Calu3 (cell line): ENCODE results near the gene OLFM2. TPM values are rescaled to one million over a fixed set of nuclear protein-coding genes. Genes with fewer than 3 reads are reported as not detected.
A peak's percentile ranks its signal among the peaks of the same experiment; 100 is the strongest.

Experiments used
- Bru-seq: library from RNA; stranded (reverse); fragments of 400-500 nt; gene quantifications from one replicate; lab custom pipeline; 2021; lab: Mats Ljungman, UMichigan
- BruChase-seq, 2 experiments: library from RNA; stranded (reverse); fragments of 400-500 nt; gene quantifications; one replicate each; lab custom pipeline; 2021; lab: Mats Ljungman, UMichigan
- BruUV-seq: library from RNA; stranded (reverse); fragments of 400-500 nt; replicated peaks from 2 replicates; lab custom pipeline; 2021; lab: Mats Ljungman, UMichigan
- CTCF ChIA-PET: fragments of 300-600 bp; sonication (Branson Sonifier 250); formaldehyde crosslinking; loops from one replicate; lab custom pipeline; 2022; ENCODE audit warnings: antibody characterized with exemption; lab: Charles Lee
- DNase-seq: peaks from one replicate; pipeline ENCODE4 v3.0.0; 2022
- H3K27ac Mint-ChIP-seq: one replicate; pipeline ENCODE4 v1.8.0; 2022; ENCODE audit warnings: mixed read lengths; ENCODE audit not compliant: unreplicated experiment
- H3K27me3 Mint-ChIP-seq: one replicate; pipeline ENCODE4 v1.8.0; 2022; ENCODE audit warnings: mixed read lengths; ENCODE audit not compliant: unreplicated experiment
- H3K36me3 Mint-ChIP-seq: one replicate; pipeline ENCODE4 v1.8.0; 2022; ENCODE audit warnings: mild to moderate bottlenecking, moderate library complexity, mixed read lengths; ENCODE audit not compliant: insufficient read depth, unreplicated experiment
- H3K4me1 Mint-ChIP-seq: one replicate; pipeline ENCODE4 v1.8.0; 2022; ENCODE audit warnings: mild to moderate bottlenecking, low read depth, mixed read lengths; ENCODE audit not compliant: unreplicated experiment
- H3K4me3 Mint-ChIP-seq: one replicate; pipeline ENCODE4 v1.8.0; 2022; ENCODE audit warnings: mild to moderate bottlenecking, low read depth, moderate library complexity, mixed read lengths; ENCODE audit not compliant: unreplicated experiment
- H3K9me3 Mint-ChIP-seq: one replicate; pipeline ENCODE4 v1.8.0; 2022; ENCODE audit warnings: low read depth, mixed read lengths; ENCODE audit not compliant: unreplicated experiment
- CTCF ChIP-seq: fragments of 200-600 bp; IDR thresholded peaks from one replicate; pipeline ENCODE4 v1.8.0; 2022; ENCODE audit warnings: antibody characterized with exemption; ENCODE audit not compliant: unreplicated experiment
- intact Hi-C: fragments of 100-400 bp; cut with micrococcal nuclease; formaldehyde crosslinking; loops from one replicate; pipeline ENCODE4 v1.10.0; 2022; ENCODE audit not compliant: unreplicated experiment
- long read RNA-seq: library from polyadenylated mRNA; stranded (forward); transcript quantifications from one replicate; pipeline ENCODE4 v2.0.0, GENCODE V29; 2022
- total RNA-seq: library from RNA; stranded (reverse); gene quantifications from 2 replicates; pipeline ENCODE4 v1.2.3, GENCODE V29; 2022

The OLFM2 gene
- total RNA-seq = 11.2 and 14.9 TPM in 2 replicates
- Bru-seq, nascent RNA = percentile 43 among the genes with signal in this experiment
- percentile 56 among the genes with signal in this experiment for BruChase-seq, experiment 1, labeled RNA remaining after a 6-hour chase
- BruChase-seq, experiment 2, labeled RNA remaining after a 2-hour chase = percentile 52 among the genes with signal in this experiment
- long read RNA-seq, transcript OLFM2-201 (6 exons, 2,019 nt) = major isoform, 8 of 21 reads
- long read RNA-seq, transcript OLFM2-205 (6 exons, 1,226 nt) = major isoform, 8 of 21 reads
- long read RNA-seq, partial matches to known transcripts = 1 of 21 reads
- long read RNA-seq, other reads (novel, unspliced or antisense) = 4 of 21 reads

GRCh38 chr19:9936326-9937000, at the start of gene OLFM2:
Gene OLFM2 (minus strand): TSS chr19:9936515. CDS start chr19:9936366, 149 bp downstream.
- Mint-ChIP-seq H3K27me3 (peaks cover 42% of the 10 kb centered on the region), H3K4me1 (no peaks in the 10 kb centered on the region), H3K27ac (no peak within 1 kb of the TSS), H3K36me3 (peaks cover 20% of the 10 kb centered on the region), H3K9me3 (no peaks in the 10 kb centered on the region), H3K4me3 (peak within 1 kb of the TSS; percentile 72)
- no peak for TF ChIP-seq CTCF
- BruUV-seq = no TSS peak
- intact Hi-C loops = loop anchor here (10.0 kb wide), 1 partner anchor 448 kb away; the partner anchor contains the start of gene TYK2
- no peak for DNase-seq
- CTCF ChIA-PET = no interaction called here

DNA sequence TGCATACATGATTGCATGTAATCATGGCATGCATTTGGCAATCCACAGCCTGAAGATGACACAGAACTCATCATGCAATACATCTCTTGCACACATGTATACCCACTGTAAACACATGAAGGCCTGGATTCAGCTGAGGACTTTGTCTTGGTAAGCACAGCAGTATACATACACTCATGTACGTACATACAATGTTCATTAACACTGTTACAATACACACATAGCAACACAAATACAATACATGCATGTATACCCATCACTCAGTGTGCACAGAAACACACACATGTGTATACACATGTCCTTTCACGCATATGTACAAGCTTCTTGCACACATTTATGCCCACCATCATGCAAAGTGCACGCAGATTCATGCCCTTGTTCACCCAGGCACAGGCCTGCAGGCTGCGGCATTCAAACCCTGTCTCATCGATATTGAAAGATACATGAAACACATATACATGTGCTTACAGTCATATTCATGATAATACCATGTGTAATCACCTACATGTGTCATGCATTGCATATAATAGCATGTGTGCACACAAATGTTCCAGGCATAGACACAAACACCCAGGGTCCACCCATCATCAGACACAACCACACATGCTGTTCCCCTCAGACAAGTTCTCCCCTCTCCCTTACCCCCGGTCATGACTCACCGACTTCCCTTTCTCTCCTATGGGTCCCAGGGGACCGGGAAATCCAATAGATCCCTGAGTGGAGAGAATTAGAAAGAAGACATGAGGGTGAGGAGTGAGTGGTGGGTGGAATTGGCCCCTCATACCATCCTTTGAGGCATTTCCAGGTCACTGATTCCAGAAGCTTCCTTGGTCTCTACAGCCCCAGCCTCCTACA, 45.3 kb upstream of the OLFM2 start:
- H3K27me3 Mint-ChIP-seq = peaks cover 41% of the 10 kb centered on the region
- intact Hi-C loops = no loop called here
- DNase-seq = no peak
- H3K4me3 Mint-ChIP-seq = no peak overlapping the region
- CTCF ChIA-PET = no interaction called here
- H3K4me1 Mint-ChIP-seq = no peaks in the 10 kb centered on the region
- no peak for TF ChIP-seq CTCF
- H3K9me3 Mint-ChIP-seq = no peaks in the 10 kb centered on the region
- no peaks in the 10 kb centered on the region for H3K36me3 Mint-ChIP-seq
- H3K27ac Mint-ChIP-seq = no peak overlapping the region
- BruUV-seq = no TSS peak

DNA sequence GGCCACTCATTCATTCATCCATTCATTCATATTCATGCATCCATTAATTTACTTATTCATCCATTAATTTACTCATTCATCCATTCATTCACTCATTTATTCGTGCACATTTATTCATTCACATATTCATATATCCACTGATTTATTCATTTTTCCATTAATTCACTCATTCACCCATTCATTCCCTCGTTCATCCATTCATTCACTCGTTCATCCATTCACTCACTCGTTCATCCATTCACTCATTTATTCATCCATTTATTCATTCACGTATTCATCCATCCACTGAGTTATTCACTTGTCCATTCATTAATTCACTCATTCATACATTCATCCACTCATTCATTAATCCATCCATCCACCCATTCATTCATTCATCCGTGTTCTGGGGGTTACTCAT, 35.8 kb upstream of the OLFM2 start:
- BruUV-seq = no TSS peak
- peaks cover 38% of the 10 kb centered on the region for H3K27me3 Mint-ChIP-seq
- peaks cover 5% of the 10 kb centered on the region for H3K9me3 Mint-ChIP-seq
- no peak for TF ChIP-seq CTCF
- CTCF ChIA-PET = no interaction called here
- H3K4me1 Mint-ChIP-seq = no peaks in the 10 kb centered on the region
- intact Hi-C loops = no loop called here
- DNase-seq = no peak
- H3K4me3 Mint-ChIP-seq = no peak overlapping the region
- H3K27ac Mint-ChIP-seq = no peak overlapping the region
- peaks cover 7% of the 10 kb centered on the region for H3K36me3 Mint-ChIP-seq

DNA sequence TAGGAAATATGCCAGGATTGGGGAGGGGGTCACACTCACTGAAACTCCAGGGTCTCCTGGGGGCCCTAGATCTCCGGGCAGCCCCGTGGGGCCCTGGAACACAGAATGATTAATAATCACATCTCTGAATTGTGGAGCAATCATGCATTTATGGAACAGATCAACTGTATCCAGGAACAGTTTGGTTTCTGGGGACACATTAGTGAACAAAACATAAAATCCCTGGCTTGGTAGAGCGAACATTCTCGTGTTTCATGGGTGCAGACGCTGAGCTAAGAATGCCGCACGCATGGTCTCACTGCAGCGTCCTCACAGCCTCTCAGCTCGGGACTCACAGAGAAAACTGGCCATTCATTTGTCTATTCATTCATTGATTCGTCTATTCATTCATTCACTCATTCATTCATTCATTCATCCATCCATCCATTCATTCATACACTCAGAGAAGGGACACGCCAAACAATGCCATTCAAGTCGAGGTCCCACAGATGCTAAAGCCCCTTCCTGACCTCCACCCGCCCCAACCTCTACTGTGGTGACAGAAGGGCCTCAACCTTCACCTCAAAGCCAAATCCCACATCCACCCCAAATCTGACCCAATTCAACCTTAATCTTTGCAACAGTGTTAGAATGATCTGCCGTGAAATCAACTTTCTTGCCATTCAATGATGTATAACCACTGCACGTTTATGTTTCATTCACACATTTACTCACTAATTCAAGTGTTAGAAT, 35.0 kb upstream of the OLFM2 start:
- BruUV-seq = no TSS peak
- Mint-ChIP-seq H3K4me1 (no peaks in the 10 kb centered on the region), H3K9me3 (peaks cover 5% of the 10 kb centered on the region), H3K36me3 (peaks cover 7% of the 10 kb centered on the region), H3K4me3 (no peak overlapping the region), H3K27ac (no peak overlapping the region), H3K27me3 (peaks cover 46% of the 10 kb centered on the region)
- TF ChIP-seq CTCF = no peak
- CTCF ChIA-PET = no interaction called here
- intact Hi-C loops = no loop called here
- DNase-seq = no peak
